Tibial nerve (tissue), 4 donors: Measurements from ENCODE around the gene PHLDB3.

Experiments used
- CTCF ChIP-seq, 5 experiments: fragments of 200-600 bp in 3 of 5; fragments of 450-650 bp in 2 of 5; sonication (generic) in 3 of 5; IDR thresholded peaks; one replicate each; pipeline ENCODE4 v1.5.1; 2016 to 2019; ENCODE audit warnings: antibody characterized with exemption in 5 of 5, mild to moderate bottlenecking in 3 of 5, moderate library complexity in 2 of 5
- EP300 ChIP-seq, 2 donors: sonication (generic); formaldehyde crosslinking; IDR thresholded peaks; one replicate each; pipeline ENCODE4 v1.6.1; 2017; ENCODE audit warnings: antibody characterized with exemption in 2 of 2, mild to moderate bottlenecking in 1 of 2
- POLR2A ChIP-seq, 2 donors: fragments of 450-650 bp; IDR thresholded peaks; one replicate each; pipeline ENCODE4 v1.6.1; 2017; ENCODE audit warnings: antibody characterized with exemption in 2 of 2, mild to moderate bottlenecking in 2 of 2, moderate library complexity in 2 of 2

- no peak for TF ChIP-seq POLR2A (IDR thresholded peaks at IDR 0.05)
- TF ChIP-seq CTCF (IDR thresholded peaks at IDR 0.05): no peak
- no peak for TF ChIP-seq EP300 (IDR thresholded peaks at IDR 0.05)
Observed at GRCh38 chr19:43545981-43546380, 41.4 kb upstream of the PHLDB3 start.
